NB4 (cell line): ENCODE data around the gene XXYLT1.
A peak's percentile ranks its signal among the peaks of the same experiment; 100 is the strongest.

Source experiments
- DNase-seq: peaks from one replicate; pipeline ENCODE4 v3.0.0; 2010; ENCODE audit warnings: low read depth
- H3K4me3 ChIP-seq: one replicate; pipeline ENCODE4 v1.5.1; 2011; ENCODE audit warnings: mild to moderate bottlenecking, low read depth, low read length, moderate library complexity
- CTCF ChIP-seq: IDR thresholded peaks from one replicate; pipeline ENCODE4 v1.5.1; 2012; ENCODE audit warnings: low read depth, low read length
- MAX ChIP-seq: IDR thresholded peaks from 2 replicates; pipeline ENCODE4 v1.6.1; 2011; ENCODE audit warnings: low read depth, low read length
- MYC ChIP-seq: IDR thresholded peaks from 2 replicates; pipeline ENCODE4 v1.6.1; 2011; ENCODE audit warnings: low read depth, low read length
- POLR2A ChIP-seq: IDR thresholded peaks from 2 replicates; pipeline ENCODE4 v1.6.1; 2011; ENCODE audit warnings: mild to moderate bottlenecking; ENCODE audit not compliant: insufficient read length; ENCODE audit errors: extremely low read depth

The XXYLT1 gene

GRCh38 chr3:195263925-195264600, 6.9 kb downstream of the XXYLT1 start:
- no peak overlapping the region for H3K4me3 ChIP-seq
- no peak for TF ChIP-seq CTCF
- TF ChIP-seq MYC = no peak
- no peak for TF ChIP-seq POLR2A
- TF ChIP-seq MAX = no peak
- DNase-seq = no peak

GRCh38 chr3:195263193-195263924, 7.6 kb downstream of the XXYLT1 start:
- TF ChIP-seq POLR2A = no peak
- peak; percentile 32 for DNase-seq
- no peak overlapping the region for H3K4me3 ChIP-seq

GRCh38 chr3:195261925-195262324, 9.0 kb downstream of the XXYLT1 start:
- no peak for DNase-seq
- TF ChIP-seq POLR2A (no peak), CTCF (no peak)
- H3K4me3 ChIP-seq = no peak overlapping the region

- 0 out of 2 replicates have a peak, but pooled peaks have one; percentile 22 for TF ChIP-seq MYC
- TF ChIP-seq POLR2A = no peak
- TF ChIP-seq CTCF = no peak
- peak; percentile 5; the same call in 1 of the 2 replicates for TF ChIP-seq MAX
- H3K4me3 ChIP-seq = peak overlapping the region; percentile 72
- peak; percentile 84 for DNase-seq
Measured at GRCh38 chr3:195260280-195260905, 10.6 kb downstream of the XXYLT1 start.

GRCh38 chr3:195259475-195260279, 11.3 kb downstream of the XXYLT1 start:
- peak overlapping the region; percentile 68 for H3K4me3 ChIP-seq
- TF ChIP-seq MYC (peak; percentile 76), MAX (peak; percentile 79), CTCF (peak; percentile 7), POLR2A (peak; percentile 45)

GRCh38 chr3:195259154-195259474, 11.8 kb downstream of the XXYLT1 start:
- DNase-seq = no peak
- TF ChIP-seq MAX = no peak
- TF ChIP-seq MYC = no peak
- no peak for TF ChIP-seq CTCF
- TF ChIP-seq POLR2A = no peak
- H3K4me3 ChIP-seq = peak overlapping the region; percentile 68

More at GRCh38 chr3:195259475-195260279, 11.3 kb downstream of the XXYLT1 start:
- peak; percentile 99 for DNase-seq
